H1 (cell line): ENCODE data around the gene SNED1. TPM values are rescaled to one million over a fixed set of nuclear protein-coding genes. Genes with fewer than 3 reads are reported as not detected.

ENCODE experiments used
- CTCF ChIA-PET: fragments of 300-600 bp; sonication (Branson Sonifier 250); formaldehyde crosslinking; loops from one replicate; lab custom pipeline; 2021; ENCODE audit not compliant: partially characterized antibody; lab: Charles Lee
- POLR2A ChIA-PET: fragments of 300-600 bp; sonication (Branson Sonifier 250); formaldehyde crosslinking; loops from one replicate; lab custom pipeline; 2021; ENCODE audit warnings: inconsistent platforms; ENCODE audit not compliant: partially characterized antibody; lab: Charles Lee
- DNase-seq, 2 experiments: peaks; one replicate each; pipeline versions ENCODE4 v3.0.0 to v3.0.0-alpha.2; 2010 to 2022; ENCODE audit warnings: low spot score in 2 of 2, low read depth in 1 of 2, mixed read lengths in 1 of 2
- FAIRE-seq: peaks from 2 replicates; lab custom pipeline; 2011; peaks lifted over from hg19 to GRCh38; lab: Jason Lieb, UNC
- H2AFZ ChIP-seq: 2 replicates; pipeline ENCODE4 v1.8.1; 2012; ENCODE audit warnings: low read length, inconsistent platforms
- H2AK5ac ChIP-seq: 2 replicates; pipeline ENCODE4 v1.6.1; 2013; ENCODE audit warnings: low read depth, low read length
- H2BK120ac ChIP-seq: replicated peaks from 2 replicates; pipeline ENCODE3; 2013; ENCODE audit warnings: low read depth, low read length, inconsistent platforms
- H2BK12ac ChIP-seq: 2 replicates; pipeline ENCODE4 v1.6.1; 2013; ENCODE audit warnings: low read depth, low read length
- H2BK15ac ChIP-seq: 2 replicates; pipeline ENCODE4 v1.6.1; 2013; ENCODE audit warnings: low read length
- H2BK20ac ChIP-seq: 2 replicates; pipeline ENCODE4 v1.6.1; 2013; ENCODE audit warnings: low read length
- H2BK5ac ChIP-seq: 2 replicates; pipeline ENCODE4 v1.6.1; 2013; ENCODE audit warnings: low read depth, low read length
- H3K14ac ChIP-seq: 2 replicates; pipeline ENCODE4 v1.6.1; 2013; ENCODE audit warnings: inconsistent platforms; ENCODE audit not compliant: insufficient read length
- H3K18ac ChIP-seq: 2 replicates; pipeline ENCODE4 v1.6.1; 2013; ENCODE audit warnings: low read length; ENCODE audit errors: extremely low read depth
- H3K23ac ChIP-seq: 2 replicates; pipeline ENCODE4 v1.6.1; 2013; ENCODE audit warnings: inconsistent platforms; ENCODE audit not compliant: insufficient read length
- H3K23me2 ChIP-seq: 2 replicates; pipeline ENCODE4 v1.6.1; 2013; ENCODE audit warnings: low read depth, low read length
- H3K27ac ChIP-seq: 2 replicates; pipeline ENCODE4 v1.6.1; 2011; ENCODE audit warnings: low read depth, low read length, inconsistent platforms
- H3K27me3 ChIP-seq, 4 experiments: replicated peaks in 1 of 4; 1 replicate in 1 of 4; 2 replicates in 3 of 4; pipeline versions ENCODE4 v1.6.1 to v1.8.1; 2011 to 2013; ENCODE audit warnings: low read length in 3 of 4, mild to moderate bottlenecking in 3 of 4, inconsistent platforms in 2 of 4, mixed read lengths in 2 of 4, moderate library complexity in 1 of 4; ENCODE audit not compliant: control insufficient read depth in 3 of 4, insufficient read depth in 3 of 4; ENCODE audit errors: extremely low read depth in 1 of 4
- H3K36me3 ChIP-seq, 4 experiments: 2 replicates each; pipeline versions ENCODE4 v1.6.1 to v1.8.1; 2011 to 2013; ENCODE audit warnings: mild to moderate bottlenecking in 4 of 4, low read length in 3 of 4, moderate library complexity in 2 of 4, control low read depth in 1 of 4, inconsistent platforms in 1 of 4; ENCODE audit not compliant: insufficient read depth in 4 of 4, control insufficient read depth in 2 of 4
- H3K4ac ChIP-seq: replicated peaks from 2 replicates; pipeline ENCODE3; 2013; ENCODE audit warnings: low read length, low read depth, mixed read lengths, inconsistent platforms; ENCODE audit not compliant: insufficient read length
- H3K4me1 ChIP-seq, 4 experiments: replicated peaks in 1 of 4; 1 replicate in 1 of 4; 2 replicates in 3 of 4; pipeline versions ENCODE4 v1.6.1 to v1.8.1; 2011 to 2013; ENCODE audit warnings: low read length in 3 of 4, inconsistent platforms in 2 of 4, mixed read lengths in 1 of 4; ENCODE audit not compliant: insufficient read depth in 4 of 4, control insufficient read depth in 3 of 4
- H3K4me2 ChIP-seq, 2 experiments: 2 replicates each; pipeline versions ENCODE4 v1.6.1 to v1.8.1; 2011 to 2013; ENCODE audit warnings: low read depth in 2 of 2, low read length in 2 of 2, control low read depth in 1 of 2, inconsistent platforms in 1 of 2, mild to moderate bottlenecking in 1 of 2; ENCODE audit not compliant: insufficient read depth in 1 of 2
- H3K4me3 ChIP-seq, 4 experiments: fragments of 200-600, 300-600 bp in 1 of 4; sonication (generic), shearing (Covaris generic), sonication (Bioruptor Twin) in 1 of 4; 2 replicates each; pipeline versions ENCODE4 v1.5.1 to v1.8.1; 2011 to 2016; ENCODE audit warnings: low read length in 4 of 4, low read depth in 3 of 4, control low read depth in 2 of 4, inconsistent platforms in 2 of 4, mild to moderate bottlenecking in 2 of 4, mixed read lengths in 1 of 4, moderate library complexity in 1 of 4; ENCODE audit not compliant: insufficient read depth in 2 of 4; ENCODE audit errors: extremely low read depth in 1 of 4
- H3K56ac ChIP-seq: replicated peaks from 2 replicates; pipeline ENCODE3; 2013; ENCODE audit warnings: low read depth, mild to moderate bottlenecking, mixed read lengths, low read length, inconsistent platforms; ENCODE audit not compliant: insufficient read length
- H3K79me1 ChIP-seq: 2 replicates; pipeline ENCODE4 v1.6.1; 2013; ENCODE audit warnings: low read depth, low read length, control low read depth
- H3K79me2 ChIP-seq, 2 experiments: 2 replicates each; pipeline versions ENCODE4 v1.6.1 to v1.8.1; 2012 to 2013; ENCODE audit warnings: low read length in 2 of 2, mild to moderate bottlenecking in 2 of 2, inconsistent platforms in 1 of 2; ENCODE audit not compliant: insufficient read depth in 2 of 2, control insufficient read depth in 1 of 2
- H3K9ac ChIP-seq, 4 experiments: replicated peaks in 1 of 4; 1 replicate in 1 of 4; 2 replicates in 3 of 4; pipeline versions ENCODE4 v1.6.1 to v1.8.1; 2011 to 2013; ENCODE audit warnings: low read depth in 3 of 4, low read length in 3 of 4, control low read depth in 2 of 4, mild to moderate bottlenecking in 2 of 4, moderate library complexity in 2 of 4, inconsistent platforms in 1 of 4; ENCODE audit errors: extremely low read depth in 1 of 4
- H3K9me3 ChIP-seq, 2 experiments: 2 replicates each; pipeline versions ENCODE4 v1.6.1 to v1.8.1; 2012 to 2013; ENCODE audit warnings: mild to moderate bottlenecking in 2 of 2, moderate library complexity in 2 of 2, control low read depth in 1 of 2, inconsistent platforms in 1 of 2, low read depth in 1 of 2, low read length in 1 of 2, mixed read lengths in 1 of 2; ENCODE audit not compliant: insufficient read depth in 2 of 2
- H4K20me1 ChIP-seq, 2 experiments: replicated peaks in 1 of 2; 2 replicates each; pipeline versions ENCODE3 to v1.8.1; 2011 to 2013; ENCODE audit warnings: inconsistent platforms in 2 of 2, low read length in 2 of 2, mild to moderate bottlenecking in 1 of 2; ENCODE audit not compliant: insufficient read depth in 2 of 2, control insufficient read depth in 1 of 2
- H4K5ac ChIP-seq: 2 replicates; pipeline ENCODE4 v1.6.1; 2013; ENCODE audit warnings: low read length, low read depth, mixed read lengths, inconsistent platforms; ENCODE audit not compliant: insufficient read length
- H4K8ac ChIP-seq: 2 replicates; pipeline ENCODE4 v1.8.0; 2013; ENCODE audit warnings: mild to moderate bottlenecking, moderate library complexity, low read length, inconsistent platforms; ENCODE audit not compliant: insufficient read depth; ENCODE audit errors: extremely low read depth
- H4K91ac ChIP-seq: replicated peaks from 2 replicates; pipeline ENCODE3; 2013; ENCODE audit warnings: low read length, mixed read lengths, inconsistent platforms; ENCODE audit not compliant: insufficient read length
- EGR1 ChIP-seq: IDR thresholded peaks from 2 replicates; pipeline ENCODE4 v1.6.1; 2011; ENCODE audit warnings: low read depth, low read length, borderline replicate concordance
- WGBS, 2 experiments: shearing (Covaris generic) in 1 of 2; methylation state at CpG; one replicate each; pipeline versions ENCODE4 v1.1.6 to v1.1.7; 2013 to 2015; ENCODE audit warnings: low lambda C conversion rate in 2 of 2, mixed read lengths in 2 of 2, inconsistent platforms in 1 of 2, low coverage in 1 of 2, missing lambda C conversion rate in 1 of 2; ENCODE audit not compliant: insufficient replicate concordance in 2 of 2, insufficient coverage in 1 of 2, insufficient read length in 1 of 2; ENCODE audit errors: extremely low coverage in 1 of 2, missing lambda C conversion rate in 1 of 2; 5-methylcytosine and 5-hydroxymethylcytosine counted together
- polyA plus RNA-seq, 7 experiments: library from polyadenylated mRNA; depleted of rRNA in 3 of 7; stranded (reverse) in 5 of 7; unstranded in 2 of 7; fragments of >200 nt in 5 of 7; fragments of 200-250 nt in 2 of 7; gene quantifications; 1 replicate in 5 of 7; 2 replicates in 1 of 7; 4 replicates in 1 of 7; pipeline versions ENCODE4 v1.2.1 to v1.2.3, GENCODE V29; 2011 to 2013; ENCODE audit warnings: missing spikeins in 2 of 7, mixed read lengths in 2 of 7
- total RNA-seq: library from RNA; stranded (reverse); fragmentation: NEBNext Ultra II Directional; extraction: Animal tissue kit (Norgen Biotek cat#: 25700); gene quantifications from 2 replicates; pipeline ENCODE4 v1.2.1, GENCODE V29; 2021

The SNED1 gene
- total and polyA plus RNA-seq, 2 of the 8 experiments (the other 6 are each of a cell fraction or from before 2014, with no cell fraction given): 1.9 TPM

- no peak overlapping the region for H3K27ac ChIP-seq
- no peak overlapping the region for H2BK5ac ChIP-seq
- no peak overlapping the region for H2AK5ac ChIP-seq
- H2BK20ac ChIP-seq: no peak overlapping the region
- ChIA-PET POLR2A (no interaction called here), CTCF (interaction anchor here (0.8 to 1.3 kb wide), 4 partner anchors 22 to 29 kb away, joined by 3 to 5 read pairs (median 4); no protein-coding TSS in a partner anchor)
- no peak overlapping the region for H3K4me2 ChIP-seq
- H3K4ac ChIP-seq: no peak overlapping the region
- peaks cover 0 to 16% (median 8%) of the 10 kb centered on the region in 4 experiments; a peak in 5 of 7 replicates for H3K4me1 ChIP-seq
- H2BK120ac ChIP-seq: no peak overlapping the region
- H3K23ac ChIP-seq: no peak overlapping the region
- no peak overlapping the region for H2AFZ ChIP-seq
- no peaks in the 10 kb centered on the region for H3K79me1 ChIP-seq
- no peaks in the 10 kb centered on the region for H3K36me3 ChIP-seq
- 91% methylated on average over 14 of the region's 15 CpGs; no CpG with 5 or more reads in 1 of the 2 experiments for WGBS, 2 experiments
- H3K79me2 ChIP-seq: no peaks in the 10 kb centered on the region
- H3K56ac ChIP-seq: no peak overlapping the region
- H3K9ac ChIP-seq: no peak overlapping the region
- H2BK12ac ChIP-seq: no peak overlapping the region
- peaks cover 0 to 10% of the 10 kb centered on the region in 2 experiments for H4K20me1 ChIP-seq
- no peak overlapping the region for H4K8ac ChIP-seq
- no peaks in the 10 kb centered on the region for H3K9me3 ChIP-seq
- H3K4me3 ChIP-seq: no peak overlapping the region
- H3K14ac ChIP-seq: no peak overlapping the region
- H3K27me3 ChIP-seq: no peaks in the 10 kb centered on the region
- H3K23me2 ChIP-seq: peaks cover 8% of the 10 kb centered on the region; the same call in 1 of the 2 replicates
- no peak overlapping the region for H2BK15ac ChIP-seq
- no peak overlapping the region for H3K18ac ChIP-seq
- no peak for FAIRE-seq
- peak in 1 of 2 experiments; percentile 40 for DNase-seq
- no peak overlapping the region for H4K5ac ChIP-seq
- H4K91ac ChIP-seq: no peak overlapping the region
- no peak for TF ChIP-seq EGR1
Measured at GRCh38 chr2:240959214-240959940, 39.0 kb upstream of the SNED1 start.
